AML-193 (cell line): Measurements from ENCODE around the gene GSC2.

Experiments
- DNase-seq, 2 experiments: peaks; one replicate each; lab custom pipeline; 2025; lab: John Stamatoyannopoulos, UW

GSC2 gene

DNA sequence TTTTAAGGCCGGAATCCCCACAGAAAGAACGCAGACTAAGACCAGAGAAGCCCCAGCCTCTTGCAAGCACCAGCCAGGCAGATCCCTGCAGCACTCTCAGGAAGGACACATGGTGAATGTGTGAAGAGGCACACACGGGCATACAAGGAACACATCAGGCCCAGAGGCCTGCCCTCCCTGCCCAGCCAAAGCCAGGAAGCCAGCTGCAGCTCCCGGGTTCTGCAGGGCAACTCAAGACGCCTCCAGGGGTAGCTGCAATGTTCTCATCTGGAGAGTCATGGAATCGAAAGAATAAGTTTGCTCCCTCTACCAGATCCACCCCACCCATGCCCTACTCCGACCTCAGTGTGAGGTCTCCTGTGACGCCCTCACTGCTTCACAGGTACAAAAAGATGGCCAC, 30.1 kb downstream of the GSC2 start:
- DNase-seq, result no peak

DNA sequence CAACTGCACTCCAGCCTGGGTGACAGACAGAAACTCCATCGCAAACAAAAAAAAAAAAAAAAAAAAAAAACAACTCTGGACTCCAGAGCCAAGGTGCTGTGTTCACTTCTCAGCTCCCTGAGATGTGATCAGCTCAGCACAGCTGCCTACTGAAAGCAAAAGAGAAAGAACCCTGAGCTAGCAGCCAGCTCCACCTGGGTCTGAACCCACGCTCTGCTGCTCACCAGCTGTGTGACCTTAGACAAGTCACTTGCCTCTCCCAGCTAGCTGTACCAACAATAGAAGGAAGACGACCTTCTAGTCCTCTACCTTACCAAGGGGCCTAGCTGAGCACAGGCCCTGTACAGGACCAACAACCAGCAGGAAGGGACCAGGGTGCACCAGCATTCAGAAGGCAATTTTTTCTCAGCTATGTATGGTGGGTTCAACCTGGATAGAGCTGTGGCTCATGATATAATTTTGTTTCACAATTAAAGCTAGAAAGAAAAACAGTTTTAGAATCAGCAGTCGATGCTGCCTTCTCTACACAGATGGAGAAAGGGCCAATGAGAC, 31.7 kb downstream of the GSC2 start:
- DNase-seq, result no peak

DNA sequence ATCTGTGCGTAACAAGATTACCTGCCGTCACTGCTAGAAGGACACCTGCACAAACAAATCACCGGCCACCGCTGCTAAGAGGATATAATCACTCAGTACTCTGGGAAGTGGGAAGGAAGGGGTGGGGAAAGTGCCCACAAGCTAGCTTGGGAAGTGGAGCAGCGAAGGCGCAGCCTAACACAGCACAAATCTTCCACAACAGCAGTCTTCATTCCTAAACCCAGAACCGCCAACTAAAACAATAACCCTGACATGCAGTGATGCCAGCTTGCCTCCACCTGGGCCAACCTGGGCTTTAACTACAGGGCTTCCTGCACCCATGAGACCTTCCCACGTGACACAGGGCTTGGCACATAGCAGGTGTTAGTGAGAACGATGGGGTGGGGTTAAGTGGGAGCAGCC, 33.0 kb downstream of the GSC2 start:
- DNase-seq, result no peak

DNA sequence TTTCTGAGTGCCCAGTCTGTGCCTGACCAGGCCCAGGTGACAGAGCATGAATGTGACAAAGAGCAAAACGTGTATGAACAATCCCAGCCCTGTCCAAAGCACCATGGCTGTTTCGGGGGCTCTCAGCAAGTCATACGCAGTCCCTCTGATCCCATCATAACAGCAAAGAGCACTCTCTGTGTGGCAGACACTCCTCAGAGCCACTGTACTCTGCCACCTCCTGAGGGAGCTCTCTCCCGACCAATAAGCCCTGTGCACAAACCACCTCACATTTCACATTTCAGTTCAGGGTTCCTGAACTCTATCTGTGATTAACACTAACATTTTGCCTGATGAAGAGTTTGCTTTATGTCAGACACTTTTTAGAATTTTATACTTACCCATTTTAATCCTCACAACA, 34.5 kb downstream of the GSC2 start:
- peak in 1 of 2 experiments; percentile 13 for DNase-seq

DNA sequence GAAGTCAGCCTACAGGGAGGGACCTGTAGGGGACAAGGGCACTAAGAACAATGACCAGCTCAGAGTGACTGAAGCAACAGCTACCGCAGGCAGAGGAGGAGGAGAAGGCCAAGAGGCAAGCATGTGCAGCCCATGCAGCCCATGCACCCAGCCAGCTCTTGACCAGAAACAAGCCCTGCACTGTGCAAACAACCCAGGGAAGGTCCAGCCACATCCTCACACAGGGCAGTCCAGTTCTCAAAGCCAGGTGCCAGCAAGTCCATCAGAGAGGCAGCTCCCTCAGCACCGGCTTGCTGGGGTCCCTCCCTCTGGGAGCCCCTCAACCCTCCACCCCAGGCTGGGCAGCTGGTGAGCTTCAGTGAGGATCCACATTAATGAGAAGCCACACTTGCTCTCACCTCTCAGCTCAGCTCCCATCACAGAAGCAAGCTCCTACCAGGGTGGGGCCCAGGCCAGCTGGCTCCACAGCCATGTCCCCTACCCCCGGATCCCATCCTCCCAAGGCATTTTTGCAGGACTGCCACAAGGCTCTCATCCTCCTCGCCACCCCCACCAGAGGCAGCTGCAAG, 35.0 kb downstream of the GSC2 start:
- no peak for DNase-seq

DNA sequence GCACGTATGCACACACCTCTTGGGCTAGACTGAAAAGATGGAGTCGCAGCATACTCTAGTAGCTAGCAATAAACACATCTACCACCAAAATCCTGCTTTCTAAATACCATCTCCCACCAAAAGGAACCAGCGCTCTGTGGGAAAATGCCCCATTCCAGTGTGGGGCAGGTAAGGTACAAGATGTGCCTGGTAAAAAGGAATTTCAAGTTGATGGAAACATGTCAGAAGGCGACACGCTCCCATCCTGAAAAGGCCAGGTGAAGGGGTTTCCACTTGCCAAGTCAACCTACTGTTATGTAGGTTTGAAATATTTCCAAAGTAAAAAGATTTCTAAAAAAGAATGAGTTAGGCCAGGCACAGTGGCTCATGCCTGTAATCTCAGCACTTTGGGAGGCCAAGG, 36.7 kb downstream of the GSC2 start:
- no peak for DNase-seq

DNA sequence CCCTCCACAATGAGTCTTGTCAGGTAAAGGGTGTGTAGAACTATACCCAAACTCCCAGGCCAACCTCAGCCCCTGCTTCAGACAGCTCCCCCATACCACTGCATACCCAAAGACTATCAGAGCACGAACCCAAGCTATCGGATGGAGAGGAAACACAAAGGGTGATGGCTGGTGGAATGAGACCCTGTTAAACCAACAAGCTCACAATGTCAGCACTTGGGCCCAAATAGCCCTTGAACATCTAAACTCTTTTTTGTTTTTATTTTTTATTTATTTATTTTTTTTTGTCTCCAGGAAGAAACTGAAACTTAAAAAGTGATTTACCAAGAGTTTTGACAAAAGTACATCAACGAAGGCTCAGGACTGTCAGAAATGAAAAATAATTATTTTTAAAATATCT, 38.5 kb downstream of the GSC2 start:
- DNase-seq, result no peak

DNA sequence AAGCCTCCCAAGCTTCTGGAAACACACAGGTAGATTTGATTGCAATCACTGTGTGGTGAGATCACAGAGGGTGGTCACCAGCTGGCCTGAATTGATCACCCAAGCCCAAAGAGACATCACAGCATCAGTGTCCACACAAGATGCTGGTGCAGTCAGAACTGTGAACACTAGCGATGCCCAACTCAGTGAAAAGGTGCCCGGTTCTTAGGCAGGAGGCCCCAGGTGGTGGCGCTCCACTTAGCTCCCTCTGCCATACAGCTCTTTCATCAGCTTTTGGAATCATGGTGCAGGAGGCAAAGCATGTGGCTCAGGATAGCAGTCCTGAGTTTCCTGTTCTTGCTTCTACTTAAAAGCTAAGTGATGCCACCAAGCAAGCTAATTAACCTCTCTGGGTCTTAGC, 39.0 kb downstream of the GSC2 start:
- DNase-seq, result no peak

DNA sequence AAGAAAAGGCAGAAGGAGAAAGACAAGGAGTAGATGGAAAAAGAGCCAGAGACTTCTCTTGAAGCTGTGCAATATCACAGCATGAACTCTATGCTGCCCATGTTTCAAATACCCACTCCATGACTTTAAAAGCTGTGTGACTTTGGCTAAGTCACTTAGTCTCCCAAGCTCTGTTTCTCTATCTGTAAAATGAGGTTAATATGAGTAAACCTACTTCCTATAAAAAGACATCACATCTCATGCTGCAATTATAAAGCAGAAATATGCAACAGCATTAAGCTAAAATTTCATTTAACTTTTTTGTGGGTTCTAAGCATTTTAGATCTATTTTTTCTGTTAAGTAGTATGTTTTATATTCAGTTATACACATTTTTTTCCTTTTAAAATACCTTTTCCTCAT, 39.4 kb downstream of the GSC2 start:
- peak; percentile 27 to 37 for DNase-seq

DNA sequence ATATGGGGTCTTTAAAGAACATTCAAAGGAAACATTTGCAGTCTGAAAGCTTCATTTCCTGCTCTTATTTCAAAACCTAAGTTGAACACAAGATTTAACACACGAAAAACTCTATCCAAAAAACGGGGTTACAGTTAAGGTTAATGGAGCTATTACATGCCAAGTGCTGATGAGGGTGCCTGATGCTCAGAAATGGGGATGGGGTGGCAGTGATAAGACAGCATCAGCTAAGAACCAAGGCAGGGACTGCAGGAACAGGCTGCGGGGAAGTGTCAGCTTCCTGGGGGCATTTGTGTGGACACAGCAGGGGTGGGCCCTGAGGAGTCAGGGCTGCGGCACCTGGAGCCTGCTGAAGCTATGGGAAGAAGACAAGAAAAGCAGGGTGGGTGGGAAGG, 40.0 kb downstream of the GSC2 start:
- DNase-seq, result no peak

DNA sequence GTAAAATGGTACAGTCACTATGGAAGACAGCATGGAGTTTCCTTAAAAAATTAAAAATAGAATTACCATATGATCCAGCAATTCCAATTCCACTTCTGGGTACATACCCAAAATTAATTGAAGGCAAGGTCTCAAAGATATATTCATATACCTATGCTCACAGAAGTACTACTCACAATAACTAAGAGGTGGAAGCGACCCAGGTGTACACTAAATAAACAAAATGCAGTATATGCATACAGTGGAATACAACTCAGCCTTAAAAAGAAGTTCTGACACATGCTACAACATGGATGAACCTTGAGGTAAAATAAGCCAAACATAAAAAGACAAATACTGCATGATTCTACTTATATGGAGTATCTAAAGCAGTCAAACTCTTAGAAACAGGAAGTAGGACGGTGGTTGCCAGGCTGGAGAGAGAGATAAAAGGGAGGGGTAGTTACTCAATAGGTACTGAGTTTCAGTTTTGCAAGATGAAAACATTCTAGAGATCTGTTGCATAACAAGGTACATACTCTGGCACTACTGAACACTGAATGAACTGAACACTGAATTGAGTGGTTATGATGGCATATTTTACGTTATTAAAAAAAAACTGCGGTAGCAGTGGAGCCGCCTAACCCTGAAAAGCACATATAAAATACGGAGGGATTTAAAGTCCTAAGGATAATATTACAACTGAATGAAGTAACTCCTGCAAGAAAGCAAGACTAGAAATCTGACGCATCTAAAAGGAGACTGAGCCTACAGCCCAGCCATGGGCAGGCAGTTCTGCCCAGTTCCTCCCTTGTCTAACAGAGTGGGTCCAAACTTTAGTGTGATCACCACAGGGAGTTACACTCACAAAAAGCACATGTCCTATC, 40.7 kb downstream of the GSC2 start:
- peak; percentile 97 to 98 for DNase-seq

DNA sequence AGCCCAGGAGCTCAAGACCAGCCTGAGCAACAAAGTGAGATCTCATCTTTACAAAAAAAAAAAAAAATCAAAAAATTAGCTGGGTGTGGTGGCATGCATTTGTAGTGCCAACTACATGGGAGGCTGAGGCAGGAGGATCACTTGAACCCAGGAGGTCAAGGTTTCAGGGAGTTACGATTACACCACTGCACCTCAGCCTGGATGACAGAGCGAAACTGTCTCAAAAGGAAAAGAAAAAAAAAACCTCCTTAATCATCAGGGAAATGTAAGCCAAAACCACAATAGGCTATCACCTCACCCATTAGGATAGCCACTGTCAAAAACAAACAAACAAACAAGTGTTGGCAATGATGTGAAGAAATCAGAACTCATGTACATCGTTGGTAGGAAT, 41.3 kb downstream of the GSC2 start:
- peak in 1 of 2 experiments; percentile 6 for DNase-seq

DNA sequence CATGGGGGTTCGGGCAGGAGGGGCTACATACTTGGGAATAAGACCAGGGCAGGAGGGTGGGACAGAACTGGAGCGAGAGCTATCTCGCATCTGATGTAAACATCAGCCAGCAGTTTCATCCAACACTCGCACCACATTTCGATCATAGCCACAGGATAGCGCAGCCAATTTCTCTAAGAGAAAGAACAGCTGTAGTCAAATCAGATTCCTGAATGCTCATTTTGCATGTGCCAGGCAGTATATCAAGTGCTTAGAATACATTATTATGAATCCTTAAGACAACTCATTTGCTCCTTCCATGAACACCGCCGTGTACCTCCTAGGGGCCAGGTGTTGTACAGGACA, 42.4 kb downstream of the GSC2 start:
- no peak for DNase-seq

DNA sequence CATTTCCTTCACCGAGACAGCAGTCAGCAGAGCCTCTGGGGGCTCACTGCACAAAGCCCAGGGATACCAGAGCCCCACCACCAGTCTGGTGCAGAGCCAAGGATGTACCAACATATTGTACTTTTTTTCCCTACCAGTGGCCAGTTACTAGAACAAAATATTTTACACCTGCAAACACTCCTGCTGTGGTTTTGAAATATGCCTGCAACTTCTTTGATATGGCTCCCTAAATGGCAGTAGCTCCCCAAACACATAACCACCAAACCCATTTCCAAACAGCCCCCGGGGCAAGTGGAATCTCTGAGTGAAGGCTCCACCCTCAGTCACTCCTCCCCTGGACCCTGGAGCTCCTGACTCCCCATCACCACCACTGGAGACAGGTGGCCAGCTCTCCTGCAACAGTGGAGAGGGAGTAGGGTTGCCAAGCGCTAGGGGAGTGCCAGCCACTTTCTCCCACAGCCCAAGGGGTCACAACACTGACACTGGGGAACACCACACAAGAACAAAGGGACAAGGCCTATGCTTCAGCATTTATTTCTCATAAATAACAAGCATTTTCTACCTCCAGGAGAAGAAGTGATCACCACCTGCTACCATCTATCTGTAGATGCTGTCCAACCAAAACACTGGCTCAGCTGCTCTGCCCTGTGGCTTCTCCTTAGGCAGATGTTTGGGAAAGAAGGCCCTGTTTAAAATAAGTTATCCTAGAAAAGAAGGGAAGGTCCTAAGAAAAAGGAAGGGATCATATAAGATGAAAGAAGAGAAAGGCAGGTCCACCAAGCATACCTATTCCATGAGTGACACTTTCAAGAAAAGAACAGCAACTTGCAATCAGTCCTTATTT, 43.0 kb downstream of the GSC2 start:
- no peak for DNase-seq

DNA sequence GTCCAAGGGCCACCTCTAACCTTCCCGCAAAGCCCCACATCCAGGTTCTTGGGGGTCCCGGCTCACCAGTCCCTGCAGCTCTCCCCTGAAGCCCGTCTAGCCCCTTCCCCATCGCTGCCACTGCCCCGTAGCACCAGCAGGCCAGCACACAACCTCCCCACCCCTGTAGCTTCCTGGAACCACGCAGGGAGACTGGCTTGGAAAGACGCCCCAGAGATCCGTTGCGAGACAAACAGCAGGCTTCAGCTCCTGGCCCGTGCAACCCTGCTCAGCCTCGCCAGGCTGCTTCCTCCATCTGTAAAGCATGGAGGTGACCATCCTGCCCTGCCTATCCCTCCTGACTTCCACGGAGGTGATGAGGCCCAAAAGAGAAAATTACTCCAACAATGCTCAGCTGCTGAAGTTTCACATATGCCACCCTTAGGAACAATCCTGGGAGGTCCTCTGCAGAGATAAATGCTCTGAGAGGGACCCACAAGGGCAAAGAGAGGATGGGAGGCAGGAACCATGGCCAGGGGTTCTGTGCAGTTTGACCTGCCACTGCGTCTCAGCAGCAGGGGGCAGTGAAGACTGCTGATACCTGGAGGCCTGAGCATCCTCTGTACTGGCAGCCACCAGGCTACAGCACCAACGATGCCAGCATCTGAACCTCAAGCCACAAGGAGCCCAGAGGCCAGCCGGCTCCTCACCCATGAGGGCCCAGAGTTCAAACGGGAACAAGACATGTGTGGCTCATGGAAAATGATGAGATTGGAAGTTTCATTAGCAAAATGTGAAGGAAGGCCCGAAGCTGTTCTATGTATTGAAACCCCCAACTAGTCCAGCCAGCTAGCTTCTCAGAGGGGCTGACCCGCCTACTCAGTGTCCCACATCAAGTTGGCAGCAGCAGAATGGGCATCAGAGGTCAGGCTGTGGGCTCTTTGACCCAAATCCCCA, 44.0 kb downstream of the GSC2 start:
- DNase-seq, result peak in 1 of 2 experiments; percentile 43

DNA sequence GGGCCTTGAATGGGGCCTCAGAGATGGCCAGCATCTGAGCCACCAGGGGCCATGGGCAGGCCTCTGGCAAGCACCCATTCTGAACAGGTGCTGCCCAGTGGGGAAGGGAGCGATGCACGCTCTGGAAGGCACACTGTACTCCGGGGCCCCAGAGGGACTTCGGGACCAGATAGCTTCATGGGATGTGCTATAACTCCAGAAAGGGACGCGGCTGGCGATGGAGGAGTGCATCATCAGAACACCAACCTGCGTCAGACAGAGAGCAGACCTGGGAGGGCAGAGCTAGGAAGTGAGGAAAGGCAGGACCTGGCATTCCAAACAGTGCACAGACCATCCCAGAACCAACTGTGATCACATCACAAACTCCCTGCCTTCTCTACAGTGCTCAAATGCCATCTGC, 44.6 kb downstream of the GSC2 start:
- no peak for DNase-seq

DNA sequence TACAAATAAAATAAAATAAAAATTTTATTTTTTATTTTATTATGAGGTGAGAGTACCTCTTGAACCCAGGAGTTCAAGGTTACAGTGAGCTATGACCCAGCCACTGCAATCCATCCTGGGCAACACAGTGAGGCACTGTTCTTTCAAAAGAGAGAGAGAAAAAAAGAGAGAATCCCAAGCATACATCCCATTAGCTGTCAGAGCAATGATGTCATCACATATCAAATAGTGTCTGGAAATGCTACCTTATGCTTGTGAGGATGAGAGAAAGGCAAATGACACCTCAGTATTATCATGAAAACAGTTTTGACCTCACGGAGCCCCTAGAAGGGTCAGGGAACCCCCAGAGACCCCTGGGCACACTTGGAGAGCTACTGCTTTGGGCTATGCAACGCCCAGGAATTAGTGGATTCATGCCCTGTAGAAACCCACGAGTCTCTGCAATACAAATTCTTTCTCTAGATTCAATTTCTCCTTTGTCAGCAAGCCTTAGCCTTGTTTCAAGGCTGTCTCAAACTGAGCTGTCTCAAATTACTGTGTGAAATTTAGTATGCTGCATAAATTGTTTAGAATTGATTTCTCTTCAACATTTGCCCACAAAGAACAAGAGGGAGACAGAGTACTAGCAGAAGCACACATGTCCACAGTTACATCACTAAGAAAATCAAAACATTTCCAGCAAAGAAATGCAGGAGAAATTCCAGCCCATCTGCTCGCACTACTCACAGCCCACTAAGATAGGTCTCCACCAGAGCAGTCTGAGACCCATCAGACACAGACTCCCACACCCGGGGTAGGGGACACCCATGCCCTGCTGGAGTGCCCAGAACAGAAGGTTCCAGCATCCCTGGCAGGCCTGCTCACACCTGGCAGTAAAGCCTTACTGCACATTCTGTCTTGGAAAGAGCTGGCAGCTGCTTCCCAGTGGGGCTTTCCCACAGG, 45.9 kb downstream of the GSC2 start:
- DNase-seq, result no peak

DNA sequence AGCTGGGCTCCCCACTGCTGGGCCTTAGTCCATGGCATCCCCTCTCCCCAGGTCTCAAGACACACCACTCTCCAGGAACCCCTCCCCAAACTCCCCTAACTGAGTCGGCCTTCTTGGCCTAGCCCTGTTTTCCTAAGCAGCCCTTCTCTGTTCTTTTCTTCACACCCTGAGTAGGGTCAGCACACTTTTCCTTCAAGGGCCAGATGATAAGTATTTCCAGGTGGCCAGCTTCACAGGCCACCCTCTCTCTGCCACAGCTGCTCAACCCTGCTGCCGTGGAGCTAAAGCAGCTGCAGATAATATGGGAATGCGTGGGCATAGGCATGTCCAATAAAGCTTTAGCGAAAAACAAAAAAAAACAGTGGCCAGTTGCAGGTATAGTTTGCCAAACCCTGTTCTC, 51.9 kb downstream of the GSC2 start:
- no peak for DNase-seq

DNA sequence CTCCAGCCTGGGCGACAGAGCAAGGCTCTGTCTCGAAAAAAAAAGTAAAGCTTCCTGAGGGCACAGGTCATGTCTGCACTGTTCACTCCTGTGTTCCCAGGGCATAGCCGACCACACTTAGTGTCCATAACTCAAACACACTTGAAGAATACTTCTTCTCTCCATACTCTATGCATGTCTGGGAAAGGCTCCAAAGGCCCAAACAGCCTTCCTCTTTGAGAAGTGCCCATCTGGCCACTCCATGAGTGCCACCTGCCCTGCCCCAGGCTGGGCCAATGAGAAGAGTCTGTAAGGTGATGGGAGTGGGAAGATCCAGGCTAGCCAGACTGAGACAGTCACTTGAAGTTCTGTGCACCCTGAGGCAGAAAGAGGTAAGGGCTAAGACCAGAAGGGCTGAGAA, 52.6 kb downstream of the GSC2 start:
- no peak for DNase-seq
